Hepatocyte (in vitro differentiated cells): ENCODE data around the gene CDK17. TPM values are rescaled to one million over a fixed set of nuclear protein-coding genes. Genes with fewer than 3 reads are reported as not detected.

Source experiments
- DNase-seq: peaks from one replicate; pipeline ENCODE4 v3.0.0-alpha.2; 2016; ENCODE audit warnings: low spot score
- H2AFZ ChIP-seq: fragments of 200-600 bp; sonication (generic); 2 replicates; pipeline ENCODE4 v1.6.0; 2016; ENCODE audit warnings: antibody characterized with exemption, mild to moderate bottlenecking
- H3K27ac ChIP-seq: fragments of 200-600 bp; sonication (generic); 2 replicates; pipeline ENCODE4 v1.5.1; 2016; ENCODE audit warnings: mild to moderate bottlenecking
- H3K27me3 ChIP-seq: fragments of 200-600 bp; sonication (generic); 2 replicates; pipeline ENCODE4 v1.6.1; 2016
- H3K36me3 ChIP-seq: fragments of 200-600 bp; sonication (generic); replicated peaks from 2 replicates; pipeline ENCODE4 v1.5.1; 2016; ENCODE audit warnings: low read depth; ENCODE audit not compliant: insufficient read depth
- H3K4me1 ChIP-seq: fragments of 200-600 bp; sonication (generic); 2 replicates; pipeline ENCODE4 v1.5.1; 2016; ENCODE audit warnings: mild to moderate bottlenecking, moderate library complexity; ENCODE audit not compliant: insufficient read depth
- H3K4me2 ChIP-seq: fragments of 200-600 bp; sonication (generic); 2 replicates; pipeline ENCODE4 v1.6.0; 2016
- H3K4me3 ChIP-seq: fragments of 200-600 bp; sonication (generic); 2 replicates; pipeline ENCODE4 v1.5.1; 2016; ENCODE audit warnings: mild to moderate bottlenecking
- H3K79me2 ChIP-seq: fragments of 200-600 bp; sonication (generic); 2 replicates; pipeline ENCODE4 v1.6.0; 2017; ENCODE audit warnings: mild to moderate bottlenecking
- H3K9me2 ChIP-seq: fragments of 200-600 bp; sonication (generic); replicated peaks from 2 replicates; pipeline ENCODE4 v1.6.0; 2017; ENCODE audit warnings: mild to moderate bottlenecking; ENCODE audit not compliant: insufficient read depth
- H3K9me3 ChIP-seq: fragments of 200-600 bp; sonication (generic); 2 replicates; pipeline ENCODE4 v1.5.1; 2016; ENCODE audit warnings: low read depth, mild to moderate bottlenecking
- H4K20me1 ChIP-seq: fragments of 200-600 bp; sonication (generic); 2 replicates; pipeline ENCODE4 v1.6.0; 2016; ENCODE audit warnings: mild to moderate bottlenecking; ENCODE audit not compliant: insufficient read depth, poor library complexity, severe bottlenecking
- EZH2 ChIP-seq: fragments of 200-600 bp; sonication (generic); IDR thresholded peaks from 2 replicates; pipeline ENCODE4 v1.6.1; 2016; ENCODE audit warnings: antibody characterized with exemption, mild to moderate bottlenecking, borderline replicate concordance
- EZH2phosphoT487 ChIP-seq: fragments of 200-600 bp; sonication (generic); IDR thresholded peaks from one replicate; pipeline ENCODE4 v1.6.1; 2018; ENCODE audit warnings: antibody characterized with exemption, mild to moderate bottlenecking, low read depth, moderate library complexity; ENCODE audit not compliant: unreplicated experiment, severe bottlenecking
- WGBS: methylation state at CpG from one replicate; pipeline ENCODE4 v1.1.6; 2016; ENCODE audit warnings: low lambda C conversion rate; ENCODE audit errors: missing lambda C conversion rate; 5-methylcytosine and 5-hydroxymethylcytosine counted together
- polyA plus RNA-seq: library from polyadenylated mRNA; unstranded; fragments of >200 nt; fragmentation: Nextera tagmentation; extraction: Ambion mirVana; gene quantifications from 2 replicates; pipeline ENCODE4 v1.2.1, GENCODE V29; 2016
- total RNA-seq: library from RNA; depleted of rRNA; stranded (reverse); fragments of >200 nt; gene quantifications from 2 replicates; pipeline ENCODE4 v1.2.3, GENCODE V29; 2014
- TF ChIP-seq, protein P1 (sequence below): fragments of 200-600 bp; sonication (generic); IDR thresholded peaks from 2 replicates; pipeline ENCODE4 v1.5.1; 2016; ENCODE audit warnings: antibody characterized with exemption, mild to moderate bottlenecking; ENCODE audit not compliant: poor library complexity

Gene CDK17
- total and polyA plus RNA-seq, 2 experiments from 2014 or later, result 13.8 to 33.1 TPM

DNA sequence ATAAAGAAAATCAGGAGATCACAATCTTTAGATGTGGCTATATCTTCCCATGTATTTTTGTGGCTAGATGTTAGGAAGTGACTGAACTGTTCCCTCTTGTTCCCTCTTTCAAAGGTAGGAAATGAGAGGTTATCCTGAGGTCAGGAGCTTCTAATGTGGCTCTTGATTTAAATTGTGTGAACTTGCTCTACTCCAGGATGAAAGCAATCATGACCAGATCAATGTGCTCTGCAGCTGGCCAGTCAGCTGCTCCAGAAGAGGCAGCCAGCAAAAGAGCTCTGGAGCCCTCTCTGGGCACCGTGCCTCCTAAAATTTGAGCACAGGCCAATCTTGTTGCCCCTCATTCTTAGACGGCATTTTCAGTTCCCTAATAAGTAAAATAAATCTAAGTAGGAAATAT is 32.0 kb downstream of the CDK17 start:
- 65% methylated on average over 2 of the region's 2 CpGs for WGBS
- H3K4me1 ChIP-seq, result no peaks in the 10 kb centered on the region
- no peaks in the 10 kb centered on the region for H3K27me3 ChIP-seq
- no peaks in the 10 kb centered on the region for H3K36me3 ChIP-seq
- no peak for DNase-seq
- TF ChIP-seq EZH2phosphoT487 (no peak), EZH2 (no peak)
- TF ChIP-seq, protein P1, sequence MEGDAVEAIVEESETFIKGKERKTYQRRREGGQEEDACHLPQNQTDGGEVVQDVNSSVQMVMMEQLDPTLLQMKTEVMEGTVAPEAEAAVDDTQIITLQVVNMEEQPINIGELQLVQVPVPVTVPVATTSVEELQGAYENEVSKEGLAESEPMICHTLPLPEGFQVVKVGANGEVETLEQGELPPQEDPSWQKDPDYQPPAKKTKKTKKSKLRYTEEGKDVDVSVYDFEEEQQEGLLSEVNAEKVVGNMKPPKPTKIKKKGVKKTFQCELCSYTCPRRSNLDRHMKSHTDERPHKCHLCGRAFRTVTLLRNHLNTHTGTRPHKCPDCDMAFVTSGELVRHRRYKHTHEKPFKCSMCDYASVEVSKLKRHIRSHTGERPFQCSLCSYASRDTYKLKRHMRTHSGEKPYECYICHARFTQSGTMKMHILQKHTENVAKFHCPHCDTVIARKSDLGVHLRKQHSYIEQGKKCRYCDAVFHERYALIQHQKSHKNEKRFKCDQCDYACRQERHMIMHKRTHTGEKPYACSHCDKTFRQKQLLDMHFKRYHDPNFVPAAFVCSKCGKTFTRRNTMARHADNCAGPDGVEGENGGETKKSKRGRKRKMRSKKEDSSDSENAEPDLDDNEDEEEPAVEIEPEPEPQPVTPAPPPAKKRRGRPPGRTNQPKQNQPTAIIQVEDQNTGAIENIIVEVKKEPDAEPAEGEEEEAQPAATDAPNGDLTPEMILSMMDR, result no peak
- no peak overlapping the region for H2AFZ ChIP-seq
- H3K9me3 ChIP-seq, result no peaks in the 10 kb centered on the region
- H3K27ac ChIP-seq, result no peak overlapping the region
- H4K20me1 ChIP-seq, result peaks cover 4% of the 10 kb centered on the region
- no peak overlapping the region for H3K4me3 ChIP-seq
- H3K4me2 ChIP-seq, result no peak overlapping the region
- peaks cover 96% of the 10 kb centered on the region for H3K79me2 ChIP-seq
- H3K9me2 ChIP-seq, result no peaks in the 10 kb centered on the region

DNA sequence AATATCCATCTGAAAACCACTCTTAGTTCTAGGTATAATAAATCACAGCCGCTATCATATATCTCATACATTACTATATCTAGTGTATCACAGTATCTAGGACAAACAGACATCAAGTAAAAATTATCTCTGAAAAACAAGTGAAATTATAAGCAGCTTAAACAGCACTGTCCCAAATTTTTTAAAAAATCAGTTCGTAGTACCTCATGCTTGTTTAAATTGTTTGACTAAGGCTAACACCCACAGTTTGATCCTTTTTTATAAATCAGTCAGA is 33.9 kb downstream of the CDK17 start:
- H3K27ac ChIP-seq, result no peak overlapping the region
- H3K9me2 ChIP-seq, result no peaks in the 10 kb centered on the region
- no peak overlapping the region for H2AFZ ChIP-seq
- no peaks in the 10 kb centered on the region for H3K36me3 ChIP-seq
- H3K4me3 ChIP-seq, result no peak overlapping the region
- H3K4me1 ChIP-seq, result no peaks in the 10 kb centered on the region
- no peaks in the 10 kb centered on the region for H3K9me3 ChIP-seq
- no peaks in the 10 kb centered on the region for H3K27me3 ChIP-seq
- no peaks in the 10 kb centered on the region for H4K20me1 ChIP-seq
- TF ChIP-seq EZH2, result no peak
- no peak for TF ChIP-seq EZH2phosphoT487
- TF ChIP-seq, protein P1, result no peak
- WGBS, result 92% methylated on average over 2 of the region's 2 CpGs
- no peak overlapping the region for H3K4me2 ChIP-seq
- DNase-seq, result no peak
- peaks cover 96% of the 10 kb centered on the region for H3K79me2 ChIP-seq

DNA sequence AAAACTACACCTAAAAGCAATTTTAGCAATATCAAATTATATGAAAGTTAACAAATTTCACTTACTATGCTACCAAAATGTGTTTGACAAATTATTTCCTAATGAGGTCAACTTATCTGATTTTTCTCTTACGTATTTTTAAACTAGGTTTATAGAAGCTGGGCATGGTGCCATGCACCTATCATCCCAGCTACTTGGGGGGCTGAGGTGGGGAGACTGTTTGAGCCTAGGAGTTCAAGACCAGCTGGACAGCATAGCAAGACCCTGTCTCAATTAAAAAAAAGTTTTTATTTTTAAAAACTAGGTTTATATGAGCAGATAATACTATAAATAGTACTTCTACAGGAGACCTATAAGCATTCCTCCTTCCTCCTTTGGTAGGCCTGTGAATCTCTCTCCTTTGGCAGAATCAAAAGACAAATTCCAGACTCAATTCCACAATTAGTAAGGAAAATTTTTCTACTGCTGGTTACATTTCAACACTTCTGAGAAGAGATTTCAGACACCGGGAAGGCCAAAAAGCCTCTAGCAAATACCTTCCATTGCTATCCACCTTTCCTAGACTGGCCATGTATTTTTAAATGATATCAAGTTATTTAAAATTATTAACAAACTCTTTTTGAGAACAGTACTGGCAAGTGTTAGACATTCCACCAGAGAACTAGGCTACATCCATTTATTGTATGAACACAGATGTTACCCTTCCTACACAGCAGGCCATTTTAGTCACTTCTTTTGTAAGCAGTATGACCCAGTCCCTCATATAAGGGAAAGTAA is 34.4 kb downstream of the CDK17 start:
- TF ChIP-seq EZH2phosphoT487 (no peak), EZH2 (no peak)
- TF ChIP-seq, protein P1, result no peak
- 73% methylated on average over 2 of the region's 2 CpGs for WGBS
- Histone ChIP-seq H3K27me3 (no peaks in the 10 kb centered on the region), H4K20me1 (no peaks in the 10 kb centered on the region), H3K4me2 (no peak overlapping the region), H3K27ac (no peak overlapping the region), H3K4me1 (peaks cover 2% of the 10 kb centered on the region), H3K4me3 (no peak overlapping the region), H3K79me2 (peaks cover 96% of the 10 kb centered on the region), H3K9me2 (no peaks in the 10 kb centered on the region), H3K9me3 (no peaks in the 10 kb centered on the region), H3K36me3 (no peaks in the 10 kb centered on the region), H2AFZ (no peak overlapping the region)
- no peak for DNase-seq
